Nephron progenitor cell (in vitro differentiated cells): ENCODE results near the gene ITCH.
"Not testable (repeated sequence)": the region's sequence is repeated elsewhere in the genome, so short reads cannot be mapped to it uniquely, and the experiment has no call there.

ENCODE experiments used
- DNase-seq: peaks from one replicate; pipeline ENCODE4 v3.0.0; 2021
- H3K27ac Mint-ChIP-seq: 2 replicates; pipeline ENCODE4 v1.8.0; 2021; ENCODE audit warnings: mild to moderate bottlenecking, moderate library complexity, mixed read lengths
- H3K27me3 Mint-ChIP-seq: 2 replicates; pipeline ENCODE4 v1.8.0; 2021; ENCODE audit warnings: mild to moderate bottlenecking, low read depth, mixed read lengths; ENCODE audit not compliant: poor library complexity
- H3K36me3 Mint-ChIP-seq: 2 replicates; pipeline ENCODE4 v1.8.0; 2021; ENCODE audit warnings: low read depth, mixed read lengths
- H3K4me1 Mint-ChIP-seq: 2 replicates; pipeline ENCODE4 v1.8.0; 2021; ENCODE audit warnings: mixed read lengths
- H3K4me3 Mint-ChIP-seq: 2 replicates; pipeline ENCODE4 v1.8.0; 2021; ENCODE audit warnings: mild to moderate bottlenecking, moderate library complexity, mixed read lengths
- H3K9me3 Mint-ChIP-seq: 2 replicates; pipeline ENCODE4 v1.8.0; 2021; ENCODE audit warnings: mild to moderate bottlenecking, moderate library complexity, mixed read lengths
- CTCF ChIP-seq: fragments of 200-600 bp; sonication (generic); IDR thresholded peaks from 2 replicates; pipeline ENCODE4 v1.5.0; 2021; ENCODE audit warnings: antibody characterized with exemption

Gene ITCH

GRCh38 chr20:34516247-34517113 is 153.4 kb downstream of the ITCH start, which contains the start of gene DYNLRB1:
Gene DYNLRB1 (plus strand): TSS chr20:34516422. CDS start chr20:34516459, 37 bp downstream.
- H3K36me3 Mint-ChIP-seq, result peaks cover 41% of the 10 kb centered on the region
- no peak for TF ChIP-seq CTCF
- no peaks in the 10 kb centered on the region for H3K27me3 Mint-ChIP-seq
- peaks cover 35% of the 10 kb centered on the region for H3K4me1 Mint-ChIP-seq
- H3K27ac Mint-ChIP-seq, result peak within 1 kb of the TSS; percentile 100
- DNase-seq, result peak; percentile 99
- peak within 1 kb of the TSS; percentile 98 for H3K4me3 Mint-ChIP-seq
- no peaks in the 10 kb centered on the region for H3K9me3 Mint-ChIP-seq

- no peaks in the 10 kb centered on the region for H3K9me3 Mint-ChIP-seq
- H3K4me3 Mint-ChIP-seq, result peak overlapping the region; percentile 98
- peak overlapping the region; percentile 100 for H3K27ac Mint-ChIP-seq
- no peak for DNase-seq
- H3K36me3 Mint-ChIP-seq, result peaks cover 42% of the 10 kb centered on the region
- no peaks in the 10 kb centered on the region for H3K27me3 Mint-ChIP-seq
- no peak for TF ChIP-seq CTCF
- H3K4me1 Mint-ChIP-seq, result peaks cover 37% of the 10 kb centered on the region
Observed at GRCh38 chr20:34517114-34517505, 154.0 kb downstream of the ITCH start.

GRCh38 chr20:34518863-34519262 is 155.8 kb downstream of the ITCH start:
- not testable (repeated sequence) for DNase-seq, H3K27me3 Mint-ChIP-seq, H3K27ac Mint-ChIP-seq, H3K9me3 Mint-ChIP-seq
- H3K36me3 Mint-ChIP-seq, result peaks cover 38% of the 10 kb centered on the region
- peak overlapping the region; percentile 76 for H3K4me3 Mint-ChIP-seq
- peaks cover 50% of the 10 kb centered on the region for H3K4me1 Mint-ChIP-seq

DNA sequence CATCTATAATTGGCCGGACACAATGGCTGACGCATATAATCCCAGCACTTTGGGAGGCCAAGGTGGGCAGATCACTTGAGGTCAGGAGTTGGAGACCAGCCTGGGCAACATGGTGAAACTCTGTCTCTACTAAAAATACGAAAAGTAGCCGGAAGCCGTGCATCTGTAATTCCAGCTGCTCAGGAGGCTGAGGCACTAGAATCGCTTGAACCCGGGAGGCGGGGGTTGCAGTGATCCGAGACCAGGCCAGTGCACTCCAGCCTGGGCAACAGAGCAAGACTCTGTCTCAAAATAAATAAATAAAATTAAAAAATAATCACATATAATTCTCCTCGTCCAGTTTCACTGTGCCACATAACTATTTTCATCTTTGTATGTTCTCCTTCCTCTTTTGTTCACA is 156.8 kb downstream of the ITCH start:
- H3K27ac Mint-ChIP-seq, H3K4me3 Mint-ChIP-seq, H3K27me3 Mint-ChIP-seq, H3K9me3 Mint-ChIP-seq, DNase-seq: not testable (repeated sequence)
- Mint-ChIP-seq H3K36me3 (peaks cover 28% of the 10 kb centered on the region), H3K4me1 (peaks cover 48% of the 10 kb centered on the region)

DNA sequence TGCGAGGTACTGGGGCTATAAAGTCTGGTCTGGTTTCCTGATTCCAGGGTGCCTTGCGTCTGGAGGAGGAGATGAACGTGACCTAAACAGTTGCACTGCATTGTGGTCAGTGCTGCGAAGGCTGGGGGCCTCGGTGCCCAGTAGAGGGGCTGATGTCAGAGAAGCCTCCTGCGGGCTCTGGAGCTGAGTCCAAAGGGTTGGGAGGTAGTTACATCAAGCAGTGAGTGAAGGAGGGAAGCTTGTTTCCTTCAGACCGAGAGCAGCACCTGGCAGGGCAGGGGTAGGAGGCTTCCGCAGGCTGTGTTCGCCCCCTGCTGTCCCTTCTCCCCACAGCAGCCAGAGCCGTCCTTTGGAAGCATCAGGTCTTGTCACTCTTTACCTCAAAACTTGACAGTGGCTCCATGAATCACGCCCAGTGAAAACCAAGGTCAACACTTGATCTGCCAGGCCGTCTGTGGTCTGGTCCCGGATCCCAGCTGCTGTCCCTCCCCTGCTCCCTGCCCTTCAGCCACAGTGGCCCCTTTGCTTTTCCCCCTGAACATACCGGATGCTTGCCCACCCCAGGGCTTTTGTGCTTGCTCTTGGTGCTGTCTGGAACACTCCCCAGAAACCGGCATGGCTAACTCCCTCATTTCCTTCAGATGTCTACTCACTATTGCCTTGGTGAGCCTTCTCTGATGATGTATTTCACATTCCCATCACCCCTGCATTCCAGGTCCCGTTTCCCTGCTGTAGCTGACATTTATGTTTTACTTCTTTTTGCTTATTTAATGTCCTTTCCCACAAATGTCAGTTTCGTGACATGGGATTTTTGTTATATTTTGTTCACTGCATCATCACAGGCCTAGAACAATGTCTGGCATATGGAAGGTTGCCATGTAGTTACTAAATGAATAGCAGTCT is 160.1 kb downstream of the ITCH start:
- peak; percentile 54 for TF ChIP-seq CTCF
- Mint-ChIP-seq H3K27ac (peak overlapping the region; percentile 39), H3K36me3 (peaks cover 50% of the 10 kb centered on the region), H3K9me3 (no peaks in the 10 kb centered on the region), H3K4me3 (no peak overlapping the region), H3K27me3 (no peaks in the 10 kb centered on the region), H3K4me1 (peaks cover 36% of the 10 kb centered on the region)
- peak; percentile 63 for DNase-seq

GRCh38 chr20:34524426-34524825 is 161.4 kb downstream of the ITCH start:
- DNase-seq, result no peak
- no peak overlapping the region for H3K4me3 Mint-ChIP-seq
- H3K36me3 Mint-ChIP-seq, result peaks cover 54% of the 10 kb centered on the region

More at GRCh38 chr20:34524426-34524825, 161.4 kb downstream of the ITCH start:
- Mint-ChIP-seq H3K27me3 (no peaks in the 10 kb centered on the region), H3K9me3 (no peaks in the 10 kb centered on the region), H3K27ac (no peak overlapping the region), H3K4me1 (peaks cover 31% of the 10 kb centered on the region)
- no peak for TF ChIP-seq CTCF
